Dermis microvascular lymphatic vessel endothelial cell (primary cell): ENCODE results near the gene PLPPR1. TPM values are rescaled to one million over a fixed set of nuclear protein-coding genes. Genes with fewer than 3 reads are reported as not detected.
A peak's percentile ranks its signal among the peaks of the same experiment; 100 is the strongest.
"Not testable (repeated sequence)": the region's sequence is repeated elsewhere in the genome, so short reads cannot be mapped to it uniquely, and the experiment has no call there.

ENCODE experiments used
- DNase-seq, 2 donors: peaks; one replicate each; pipeline versions ENCODE4 v3.0.0 to v3.0.0-alpha.2; 2010; ENCODE audit warnings: low read depth in 2 of 2
- total RNA-seq: library from RNA; depleted of rRNA; stranded (reverse); fragments of >200 nt; gene quantifications from 2 replicates; pipeline ENCODE4 v1.2.1, GENCODE V29; 2014

PLPPR1 gene
- total RNA-seq, 1 donor from 2014 or later = not detected

GRCh38 chr9:101275769-101276250, 247.3 kb downstream of the PLPPR1 start:
- no peak for DNase-seq

GRCh38 chr9:101291043-101291442, 262.5 kb downstream of the PLPPR1 start:
- DNase-seq = not testable (repeated sequence)

- DNase-seq = no peak
Measured at GRCh38 chr9:101299901-101300300, 271.4 kb downstream of the PLPPR1 start.

- DNase-seq = peak in 1 of 2 donors; percentile 2
Measured at GRCh38 chr9:101307051-101307450, 278.5 kb downstream of the PLPPR1 start.

- DNase-seq = no peak
Measured at GRCh38 chr9:101307524-101308213, 279.1 kb downstream of the PLPPR1 start.

- no peak for DNase-seq
Measured at GRCh38 chr9:101309139-101309538, 280.6 kb downstream of the PLPPR1 start.

- DNase-seq = no peak
Measured at GRCh38 chr9:101311191-101311590, 282.7 kb downstream of the PLPPR1 start.

- peak; percentile 80 to 87 for DNase-seq
Measured at GRCh38 chr9:101311758-101312420, 283.4 kb downstream of the PLPPR1 start.

- no peak for DNase-seq
Measured at GRCh38 chr9:101312661-101313060, 284.1 kb downstream of the PLPPR1 start.

- no peak for DNase-seq
Measured at GRCh38 chr9:101315112-101315450, 286.6 kb downstream of the PLPPR1 start.

- no peak for DNase-seq
Measured at GRCh38 chr9:101317735-101318134, 289.2 kb downstream of the PLPPR1 start.

GRCh38 chr9:101323129-101323528, 294.6 kb downstream of the PLPPR1 start:
- no peak for DNase-seq

GRCh38 chr9:101324245-101324804, 295.8 kb downstream of the PLPPR1 start:
- no peak for DNase-seq

- no peak for DNase-seq
Measured at GRCh38 chr9:101325053-101325452, 296.5 kb downstream of the PLPPR1 start.

GRCh38 chr9:101326035-101326434, 297.5 kb downstream of the PLPPR1 start:
- no peak for DNase-seq

GRCh38 chr9:101326501-101326900, 298.0 kb downstream of the PLPPR1 start:
- no peak for DNase-seq

- not testable (repeated sequence) for DNase-seq
Measured at GRCh38 chr9:101327422-101327909, 298.9 kb downstream of the PLPPR1 start.

GRCh38 chr9:101332362-101332761, 303.8 kb downstream of the PLPPR1 start:
- no peak for DNase-seq

- no peak for DNase-seq
Measured at GRCh38 chr9:101333490-101333889, 305.0 kb downstream of the PLPPR1 start.

GRCh38 chr9:101333926-101334702, 305.6 kb downstream of the PLPPR1 start:
- DNase-seq = no peak

GRCh38 chr9:101336091-101336490, 307.6 kb downstream of the PLPPR1 start:
- no peak for DNase-seq

- DNase-seq = no peak
Measured at GRCh38 chr9:101337237-101337636, 308.7 kb downstream of the PLPPR1 start.
